Measurements from ENCODE around the gene CCNC.

DNA sequence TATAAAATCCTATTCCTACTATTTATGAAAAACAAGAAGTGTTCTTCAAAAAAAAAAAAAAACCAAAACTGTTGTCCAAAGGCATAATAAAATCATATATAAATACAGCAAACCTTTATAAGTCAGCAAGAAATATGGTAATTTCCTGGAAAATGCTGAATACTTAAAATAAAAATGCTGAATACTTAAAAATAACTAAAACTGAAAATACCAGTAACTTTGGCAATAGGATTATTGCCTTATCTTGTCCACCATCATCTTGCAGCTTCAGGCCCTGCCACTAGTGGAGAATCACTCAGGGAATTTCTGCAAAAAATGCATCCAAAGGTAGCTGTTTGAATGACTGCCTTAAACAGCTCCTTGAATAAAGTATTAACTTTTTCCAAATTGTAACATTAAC is 24.5 kb downstream of the CCNC start:
- TF ChIP-seq POLR2AphosphoS5 (IDR thresholded peaks at IDR 0.05; ENCODE audit: borderline replicate concordance, low read depth, low read length) (no peak), EZH2 (IDR thresholded peaks at IDR 0.05) (no peak), FOXP2 (optimal IDR thresholded peaks at IDR 0.05; ENCODE audit: control extremely low read depth, extremely low read length, insufficient read depth) (no peak)

Measured in SK-N-MC (cell line).